Forelimb muscle (tissue), 1 donor: ENCODE measurements around the gene ANKS3. TPM values are rescaled to one million over a fixed set of nuclear protein-coding genes. Genes with fewer than 3 reads are reported as not detected.
A peak's percentile ranks its signal among the peaks of the same experiment; 100 is the strongest.

ENCODE experiments used
- DNase-seq: peaks from one replicate; pipeline ENCODE4 v3.0.0-alpha.2; 2013; ENCODE audit warnings: low read depth
- polyA plus RNA-seq: library from polyadenylated mRNA; unstranded; fragments of 120-200 nt; gene quantifications from one replicate; pipeline ENCODE4 v1.2.1, GENCODE V29; 2013; ENCODE audit not compliant: insufficient read length

Gene ANKS3
- polyA plus RNA-seq, 1 donor: 16.0 TPM

DNA sequence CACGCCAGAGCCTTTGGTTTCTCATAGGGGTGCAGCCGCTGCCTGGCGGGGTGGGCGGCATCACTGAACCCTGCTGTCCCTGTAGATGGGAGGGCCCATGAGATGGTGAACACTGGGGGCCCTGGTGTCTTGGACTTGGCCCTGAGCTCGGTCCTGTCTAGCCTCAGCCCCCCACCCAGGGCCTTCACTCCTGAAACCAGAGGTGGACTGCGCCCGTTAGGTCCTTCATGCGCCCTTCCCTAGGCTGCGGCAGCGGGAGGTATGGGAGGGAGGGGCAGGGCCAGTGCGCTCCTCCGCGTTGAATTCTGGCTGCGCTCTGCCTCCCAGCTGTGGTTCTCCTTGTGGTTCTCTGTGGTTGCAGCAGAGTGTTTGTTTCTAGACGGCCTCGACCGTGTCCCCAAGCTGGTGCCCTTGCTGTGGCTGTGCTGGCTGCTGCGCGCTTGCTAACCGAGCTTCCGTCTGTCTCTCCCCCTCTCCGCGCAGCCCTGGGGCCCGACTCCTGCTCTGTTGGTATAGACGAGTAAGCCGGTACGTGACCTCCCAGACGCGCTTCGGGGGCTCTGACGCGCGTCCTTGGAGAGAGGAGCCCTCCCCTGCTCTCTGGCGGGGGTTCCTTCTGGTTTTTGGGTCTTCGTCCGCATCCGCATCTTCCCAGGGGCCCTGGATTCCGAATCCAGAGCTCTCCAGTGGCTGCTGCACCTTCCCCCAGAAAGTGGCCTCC lies 48.1 kb downstream of the ANKS3 start:
- DNase-seq: no peak

DNA sequence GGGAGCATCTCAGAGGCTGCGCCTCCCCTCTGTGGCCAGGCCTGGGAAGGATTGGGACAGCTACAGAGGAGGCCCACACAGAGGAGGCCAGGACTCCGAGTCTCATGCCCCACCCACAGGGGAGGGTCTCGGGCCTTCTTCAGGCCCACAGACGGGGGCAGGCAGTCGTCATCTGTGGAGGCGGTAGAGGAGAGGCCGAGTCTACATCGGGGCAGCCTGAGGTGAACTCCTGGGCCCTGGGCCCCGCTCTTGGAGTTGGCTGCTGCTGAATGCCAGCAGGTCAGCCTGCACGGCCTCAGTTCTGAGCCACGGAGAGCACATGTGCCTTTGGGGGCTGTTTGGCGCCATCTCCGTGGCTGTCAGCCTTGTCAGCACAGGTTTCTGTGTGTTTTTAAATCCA lies 48.8 kb downstream of the ANKS3 start:
- no peak for DNase-seq

DNA sequence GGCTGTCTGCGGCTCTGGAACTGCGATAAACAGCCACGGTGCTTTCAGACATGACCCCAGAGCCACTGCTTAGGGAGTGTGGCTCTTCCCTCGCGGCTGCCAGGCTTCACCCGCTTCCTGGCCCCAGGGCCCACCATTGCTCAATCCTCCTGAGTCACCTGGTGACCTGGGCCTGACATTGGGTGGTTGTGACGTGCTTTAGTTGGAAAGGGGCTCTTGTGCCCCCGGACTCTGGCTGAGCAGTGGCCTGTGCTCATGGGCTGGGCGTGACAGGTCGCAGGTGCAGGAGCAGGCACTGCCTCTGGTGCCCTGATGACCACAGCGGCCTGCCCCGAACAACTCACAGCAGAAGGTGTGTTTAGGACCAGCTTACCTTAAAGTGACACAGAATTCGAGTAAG lies 49.3 kb downstream of the ANKS3 start:
- DNase-seq: no peak

DNA sequence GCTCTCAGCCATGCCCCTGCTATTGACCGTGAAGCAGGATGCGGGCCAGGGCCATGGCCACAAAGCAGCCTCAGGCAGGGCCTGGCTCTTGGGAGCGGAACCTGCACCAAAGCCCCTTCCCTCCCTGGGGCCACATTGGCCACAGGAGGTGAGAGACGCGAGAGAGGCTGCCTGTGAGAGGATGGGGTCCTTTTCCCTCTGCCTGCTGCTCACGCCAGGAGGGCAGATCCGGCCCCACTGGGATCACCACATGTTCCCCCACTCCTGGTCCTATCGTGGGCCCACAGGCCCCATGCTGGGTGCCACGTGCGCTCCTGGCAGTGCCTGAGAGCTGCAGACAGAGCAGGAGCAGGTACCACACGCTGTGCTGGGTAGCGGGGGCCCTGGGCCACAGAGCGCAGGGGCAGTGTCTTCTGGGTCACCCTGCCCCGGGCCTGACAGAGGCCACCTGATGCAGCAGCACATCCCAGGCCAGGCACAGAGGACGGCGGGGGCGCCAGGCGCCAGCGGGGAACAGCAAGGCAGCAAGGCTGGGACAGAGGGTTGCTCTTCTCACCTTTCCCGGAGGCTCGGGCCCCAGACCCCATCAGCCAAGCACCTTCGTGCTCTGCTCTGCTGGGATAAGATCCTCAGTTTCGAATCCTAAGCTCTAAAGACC lies 49.9 kb downstream of the ANKS3 start:
- no peak for DNase-seq

DNA sequence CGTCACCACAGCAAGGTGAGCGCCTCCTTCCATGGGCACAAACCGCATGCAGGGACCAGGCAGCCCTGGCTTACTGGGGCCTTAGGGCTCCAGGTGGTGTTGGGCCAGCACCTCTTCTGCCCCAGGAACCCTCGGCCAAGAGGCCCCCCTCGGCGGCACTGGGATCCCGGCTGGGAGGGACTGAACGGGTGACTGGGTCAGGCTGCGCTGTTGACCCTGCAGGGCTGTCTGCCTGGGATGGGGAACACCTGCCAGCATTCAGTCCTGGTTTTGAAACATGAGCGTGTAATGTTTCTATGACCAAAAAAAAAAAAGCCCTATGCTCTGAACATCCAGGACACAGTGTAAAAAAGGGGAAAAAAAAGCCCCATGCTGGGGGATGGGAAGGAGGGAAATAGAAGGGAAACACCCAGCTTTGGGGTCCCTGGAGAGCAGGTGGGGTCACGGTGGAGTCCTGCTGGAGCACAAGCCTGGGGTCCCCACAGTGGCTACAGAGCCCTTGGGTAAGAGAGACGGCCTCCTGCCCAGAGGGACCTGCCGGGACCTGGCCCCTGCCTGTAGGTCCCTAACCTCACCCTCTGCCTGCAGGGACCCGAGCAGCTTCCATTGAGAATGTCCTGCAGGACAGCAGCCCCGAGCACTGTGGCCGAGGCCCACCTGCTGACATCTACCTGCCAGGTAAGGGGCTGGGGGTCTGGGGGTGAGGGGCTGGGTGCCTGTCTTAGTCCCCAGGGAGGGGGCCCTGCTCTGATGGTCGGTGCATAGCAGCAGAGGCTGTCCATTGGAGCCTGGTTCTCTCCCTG lies 50.6 kb downstream of the ANKS3 start:
- DNase-seq: no peak

DNA sequence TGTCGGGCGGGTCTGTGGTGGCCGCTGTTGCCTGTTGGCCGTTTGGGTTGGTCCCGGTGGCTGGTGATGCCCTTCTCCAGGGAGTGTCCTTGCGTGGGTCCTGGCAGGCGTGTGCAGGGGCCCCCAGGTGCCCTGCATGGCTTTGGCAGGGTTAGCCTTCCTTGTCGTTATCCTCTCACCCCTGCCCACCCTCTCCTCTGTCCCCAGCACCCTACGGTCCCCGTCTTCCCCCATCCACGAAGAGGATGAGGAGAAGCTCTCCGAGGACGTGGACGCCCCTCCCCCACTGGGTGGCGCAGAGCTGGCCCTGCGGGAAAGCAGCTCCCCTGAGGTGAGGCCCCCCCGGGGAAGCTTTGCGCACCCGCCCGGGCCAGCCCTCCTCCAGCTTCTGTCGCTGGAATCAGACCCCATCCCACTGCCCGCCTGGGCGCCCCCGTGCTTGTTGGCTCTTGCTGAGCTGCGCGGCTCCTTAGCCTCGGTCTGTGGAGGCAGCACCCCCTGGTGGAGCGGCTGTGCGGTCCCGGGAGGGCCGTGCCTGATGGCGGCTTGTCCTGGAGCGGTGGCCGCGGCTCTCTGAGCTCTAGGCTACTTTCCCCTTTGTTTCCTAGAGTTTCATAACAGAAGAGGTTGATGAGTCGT lies 51.3 kb downstream of the ANKS3 start:
- DNase-seq: no peak

DNA sequence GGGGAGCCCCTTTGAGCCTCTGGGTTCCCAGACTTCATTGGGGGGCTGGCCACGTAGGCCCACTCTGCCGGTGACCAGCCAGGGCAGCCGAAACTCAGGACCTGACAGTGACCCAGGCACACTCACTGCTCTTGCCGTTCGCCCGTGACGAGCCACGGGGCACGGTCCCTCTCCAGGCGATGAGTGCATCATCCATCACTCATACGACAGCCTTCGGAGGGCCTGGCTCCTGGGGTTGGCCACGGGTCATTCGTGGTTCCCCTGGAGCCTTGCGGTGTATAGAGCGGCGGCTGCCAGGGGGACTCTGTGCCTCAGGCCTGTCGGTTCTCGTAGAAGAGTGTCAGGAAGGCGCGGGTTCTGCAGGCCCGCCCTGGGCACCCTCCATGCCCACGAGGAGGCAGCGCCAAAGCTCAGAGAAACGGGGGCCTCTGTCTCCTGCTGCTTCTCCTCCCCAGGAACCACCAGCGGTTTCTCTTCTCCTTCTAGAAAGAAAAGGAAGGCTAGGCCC lies 51.9 kb downstream of the ANKS3 start:
- no peak for DNase-seq

DNA sequence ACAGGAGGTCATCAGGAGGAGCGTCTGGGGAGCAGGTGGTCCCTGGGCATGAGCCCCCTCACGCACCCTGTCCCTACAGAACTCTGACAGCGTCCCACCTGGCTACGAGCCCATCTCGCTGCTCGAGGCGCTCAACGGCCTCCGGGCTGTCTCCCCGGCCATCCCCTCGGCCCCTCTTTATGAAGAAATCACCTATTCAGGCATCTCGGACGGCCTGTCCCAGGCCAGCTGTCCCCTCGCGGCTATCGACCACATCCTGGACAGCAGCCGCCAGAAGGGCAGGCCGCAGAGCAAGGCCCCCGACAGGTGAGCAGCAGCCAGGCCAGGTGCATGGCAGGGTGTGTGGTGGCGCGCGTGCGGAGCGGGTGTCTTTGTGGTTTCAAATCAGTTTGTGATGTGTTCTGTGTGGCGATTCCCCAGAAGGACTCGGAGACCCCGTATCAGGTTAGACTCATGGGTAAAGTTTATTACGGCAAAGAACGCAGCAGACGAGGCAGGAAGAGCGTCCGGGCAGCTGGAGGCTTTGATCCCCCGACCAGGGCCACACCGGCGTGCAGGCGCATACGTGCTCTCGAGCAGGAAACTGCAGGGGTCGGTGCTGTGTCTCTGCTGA lies 52.5 kb downstream of the ANKS3 start:
- DNase-seq: no peak

DNA sequence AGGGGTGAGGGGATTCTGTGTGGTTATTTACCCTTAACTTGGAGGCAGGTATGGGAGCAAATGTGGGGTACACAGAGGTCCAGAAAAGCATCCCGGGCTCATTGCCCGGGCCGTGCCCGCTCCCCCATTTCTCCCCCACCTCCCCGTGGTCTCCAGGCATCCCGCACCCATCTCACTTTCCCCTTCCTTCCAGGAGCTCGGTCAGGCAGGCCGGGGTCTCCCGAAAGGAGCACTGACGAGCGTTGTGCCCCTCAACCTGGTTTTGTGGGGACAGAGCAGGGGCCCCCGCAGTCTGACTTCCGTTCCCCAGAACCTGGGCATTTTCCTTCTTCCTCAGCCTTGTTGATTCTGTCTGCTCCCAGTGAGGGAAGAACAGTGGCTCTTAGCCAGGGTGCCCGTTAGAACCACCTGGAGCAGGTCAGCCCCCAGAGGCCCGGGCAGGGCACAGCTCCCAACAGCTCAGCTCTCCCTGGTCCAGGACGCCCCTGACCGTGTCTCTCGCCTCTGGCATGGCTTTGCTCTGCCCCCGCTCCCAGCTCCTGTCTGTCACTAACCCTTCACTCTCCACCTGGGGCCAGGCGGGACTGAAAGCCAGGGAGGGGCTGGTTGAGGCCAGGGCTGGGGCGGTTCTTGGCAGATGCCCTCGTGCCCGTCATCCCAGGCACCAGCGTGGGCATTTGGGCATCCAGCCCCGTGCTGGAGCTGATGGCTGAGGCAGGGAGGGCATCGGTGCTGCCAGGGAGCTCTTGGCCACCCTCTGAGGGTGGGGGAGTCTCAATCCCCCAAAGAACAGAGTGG lies 53.2 kb downstream of the ANKS3 start:
- DNase-seq: no peak

DNA sequence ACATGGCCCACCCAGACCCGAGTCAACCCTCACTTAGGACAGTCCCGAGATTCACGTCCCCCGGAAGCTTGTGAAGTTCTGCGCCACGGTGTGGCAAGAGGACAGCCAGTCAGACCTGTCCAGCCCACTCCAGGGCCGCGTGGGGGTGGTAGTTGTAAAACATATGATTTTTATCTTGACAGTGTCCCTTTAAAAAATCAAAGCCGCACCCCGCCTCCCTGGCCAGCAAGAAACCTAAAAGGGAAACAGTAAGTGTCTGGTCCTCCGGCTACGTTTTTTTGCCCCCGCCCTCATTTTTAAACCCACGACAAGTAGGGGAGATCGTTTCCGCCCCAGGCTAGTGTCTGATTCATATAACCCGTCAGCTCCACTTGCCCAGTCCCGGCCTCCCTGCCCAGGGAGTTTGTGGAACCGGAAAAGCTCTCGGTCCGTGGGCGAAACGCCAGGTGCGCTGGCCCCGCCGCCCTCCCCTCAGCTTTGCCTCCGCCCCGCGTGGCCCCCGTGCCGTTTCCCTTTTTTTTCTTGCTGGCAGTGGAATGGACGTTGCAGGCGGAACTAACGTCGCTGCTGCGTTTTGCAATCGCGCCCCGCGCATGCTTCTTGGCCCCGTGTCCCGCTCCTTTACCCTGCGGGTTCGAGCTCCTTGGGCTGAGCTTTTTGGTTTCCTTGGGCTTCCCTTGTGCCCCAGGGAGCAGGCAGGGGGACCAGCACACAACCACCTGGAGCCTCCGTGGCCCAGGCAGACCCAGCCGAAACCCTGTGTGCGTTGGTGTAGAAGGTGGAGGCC lies 54.0 kb downstream of the ANKS3 start:
- DNase-seq: peak; percentile 32

DNA sequence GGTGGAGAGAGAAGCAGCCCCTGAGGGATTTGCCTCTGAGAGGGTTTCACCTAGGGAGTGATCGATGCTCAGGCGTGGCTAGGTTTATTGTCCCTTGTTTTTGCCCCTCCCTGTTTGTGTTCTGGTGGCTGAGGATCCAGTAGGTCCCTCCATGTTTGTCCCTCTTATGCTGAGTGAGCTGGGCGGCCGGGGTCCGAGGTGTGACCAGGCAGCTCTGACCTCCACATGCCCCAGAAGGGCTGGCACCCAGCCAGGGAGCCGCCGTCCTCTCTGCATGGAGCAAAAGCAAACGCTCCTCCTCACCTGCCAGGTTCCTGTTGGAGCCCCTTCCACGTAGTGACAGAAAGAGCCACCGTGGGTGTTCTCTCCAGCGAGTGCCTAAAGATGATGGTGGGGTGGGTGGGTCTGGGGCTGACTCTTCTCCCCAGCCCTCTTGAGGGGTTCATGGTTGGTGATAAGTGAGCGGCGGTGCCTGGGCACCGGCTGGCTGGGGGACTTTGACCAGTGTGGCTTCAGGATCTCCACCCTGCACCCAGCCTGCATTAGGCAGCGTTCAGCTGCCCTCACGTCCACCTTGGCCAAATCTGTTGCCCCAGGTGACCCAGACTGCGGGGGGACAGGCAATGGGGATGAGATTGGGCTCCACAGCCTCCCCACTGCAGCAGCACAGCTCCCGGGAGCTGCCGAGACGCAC lies 54.8 kb downstream of the ANKS3 start:
- no peak for DNase-seq

DNA sequence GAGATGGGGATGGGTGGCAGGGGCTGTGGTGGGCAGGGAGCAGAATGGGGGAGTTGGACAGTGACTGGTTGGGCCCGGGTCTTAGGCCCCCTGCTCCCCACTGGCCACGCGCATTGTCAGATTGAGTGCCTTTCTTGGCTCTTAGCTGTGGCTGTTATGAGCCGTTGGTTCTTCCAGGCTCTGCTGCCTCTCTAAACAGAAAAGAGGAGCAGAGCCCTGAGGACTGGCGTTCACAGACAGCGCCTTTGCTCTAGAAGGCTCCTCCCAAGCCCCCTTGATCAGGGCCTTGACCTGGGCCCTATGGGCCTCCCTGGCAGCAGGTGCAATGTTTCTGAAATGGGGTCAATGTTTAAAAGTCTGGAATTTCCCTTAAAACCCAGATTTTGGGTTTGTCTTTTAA lies 55.5 kb downstream of the ANKS3 start:
- DNase-seq: no peak

DNA sequence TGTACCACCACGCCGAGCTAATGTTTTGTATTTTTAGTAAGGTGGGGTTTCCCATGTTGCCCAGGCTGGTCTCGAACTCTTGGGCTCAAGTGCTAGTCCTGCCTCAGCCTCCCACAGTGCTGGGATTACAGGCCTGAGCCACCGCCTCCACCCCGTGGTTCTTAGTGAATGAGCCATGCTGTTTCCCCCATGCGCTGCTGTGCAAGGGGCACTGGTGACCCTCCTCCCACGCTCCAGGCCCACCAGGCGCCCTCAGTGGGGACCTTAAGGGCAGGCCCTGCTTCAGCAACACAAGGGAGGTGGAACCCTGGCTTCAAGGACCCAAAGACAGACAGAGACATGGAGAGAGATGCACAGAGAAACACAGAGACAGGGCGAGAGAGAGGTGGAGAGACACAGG lies 56.1 kb downstream of the ANKS3 start:
- DNase-seq: no peak

DNA sequence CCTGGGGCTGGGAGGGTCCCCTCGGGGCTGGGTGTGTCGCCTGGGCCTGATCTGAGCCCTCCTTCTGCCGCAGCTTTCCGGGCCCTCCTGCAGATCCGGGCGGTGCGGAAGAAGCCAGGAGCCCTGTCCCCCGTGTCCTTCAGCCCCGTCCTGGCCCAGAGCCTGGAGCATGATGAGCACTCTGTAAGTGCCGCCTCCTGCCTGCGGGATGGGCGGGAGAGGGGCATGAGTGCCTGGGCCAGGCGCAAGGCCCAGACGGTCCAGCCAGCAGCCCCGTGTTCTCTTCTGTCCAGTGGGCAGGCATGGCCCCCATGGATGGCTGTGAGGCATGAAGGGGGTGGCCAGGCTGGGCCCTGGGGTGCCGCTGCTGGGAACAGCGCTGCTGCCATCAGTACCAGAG lies 56.7 kb downstream of the ANKS3 start:
- DNase-seq: no peak

DNA sequence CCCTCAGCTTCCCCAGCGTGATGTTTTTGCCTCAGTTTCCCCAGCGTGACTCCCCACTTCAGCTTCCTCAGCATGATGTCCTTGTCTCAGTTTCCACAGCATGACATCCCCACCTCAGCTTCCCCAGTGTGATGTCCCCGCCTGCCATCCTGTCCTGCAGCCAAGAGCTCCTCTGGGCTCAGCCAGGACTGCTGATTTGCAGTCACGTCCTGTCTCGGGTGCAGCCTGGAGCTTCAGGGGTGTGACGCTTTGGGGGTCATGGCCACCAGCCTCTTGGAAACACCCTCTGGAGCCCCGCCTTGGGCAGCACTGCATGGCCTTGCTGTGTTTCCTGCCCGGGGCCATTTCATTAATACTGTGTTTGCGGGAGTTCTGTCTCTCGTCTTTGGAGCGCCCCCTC lies 57.2 kb downstream of the ANKS3 start:
- no peak for DNase-seq

DNA sequence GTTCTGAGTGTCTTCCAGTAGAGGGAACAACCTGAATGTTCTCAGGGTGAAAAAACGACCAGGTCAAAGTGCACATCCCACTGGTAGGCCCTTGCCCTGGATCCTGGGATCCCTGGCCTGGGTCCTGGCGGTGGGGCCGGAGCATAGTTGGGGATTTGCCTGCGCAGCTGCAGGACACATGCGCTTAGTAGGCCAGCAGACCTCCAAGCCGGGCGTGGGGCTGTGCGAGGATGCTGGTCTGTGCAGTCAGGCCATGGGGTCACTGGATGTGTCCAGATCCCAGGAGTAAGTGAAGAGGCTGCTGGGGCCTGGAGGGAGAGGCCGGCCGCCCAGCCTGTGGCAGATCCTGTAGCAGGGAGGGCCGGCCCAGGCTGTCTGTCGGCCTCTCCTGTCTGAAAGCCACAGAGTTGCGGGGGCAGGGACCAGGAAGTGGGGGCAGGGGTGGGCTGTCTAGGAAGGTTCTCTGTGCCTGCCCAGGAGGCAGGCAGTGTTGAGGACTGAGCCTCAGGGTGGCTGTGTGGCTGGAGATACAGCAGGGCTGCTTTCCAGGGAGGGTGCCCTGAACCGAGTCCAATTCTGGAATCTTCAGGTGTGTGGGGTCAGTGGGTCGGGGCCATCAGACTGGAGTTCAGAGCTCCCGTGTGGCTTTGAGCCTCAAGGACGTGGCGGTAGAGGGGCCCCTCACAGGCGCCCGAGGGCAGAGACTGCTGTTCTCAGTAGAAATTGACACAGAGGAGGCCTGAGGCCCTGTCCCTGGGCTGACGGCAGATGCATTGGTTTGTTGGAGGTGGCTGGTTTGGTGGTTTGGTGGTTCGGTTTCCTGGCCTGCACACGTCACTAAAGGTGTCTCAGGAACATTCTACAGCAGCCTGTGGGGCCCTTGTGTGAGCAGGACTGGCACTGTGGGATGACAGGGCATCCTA lies 57.9 kb downstream of the ANKS3 start:
- no peak for DNase-seq

DNA sequence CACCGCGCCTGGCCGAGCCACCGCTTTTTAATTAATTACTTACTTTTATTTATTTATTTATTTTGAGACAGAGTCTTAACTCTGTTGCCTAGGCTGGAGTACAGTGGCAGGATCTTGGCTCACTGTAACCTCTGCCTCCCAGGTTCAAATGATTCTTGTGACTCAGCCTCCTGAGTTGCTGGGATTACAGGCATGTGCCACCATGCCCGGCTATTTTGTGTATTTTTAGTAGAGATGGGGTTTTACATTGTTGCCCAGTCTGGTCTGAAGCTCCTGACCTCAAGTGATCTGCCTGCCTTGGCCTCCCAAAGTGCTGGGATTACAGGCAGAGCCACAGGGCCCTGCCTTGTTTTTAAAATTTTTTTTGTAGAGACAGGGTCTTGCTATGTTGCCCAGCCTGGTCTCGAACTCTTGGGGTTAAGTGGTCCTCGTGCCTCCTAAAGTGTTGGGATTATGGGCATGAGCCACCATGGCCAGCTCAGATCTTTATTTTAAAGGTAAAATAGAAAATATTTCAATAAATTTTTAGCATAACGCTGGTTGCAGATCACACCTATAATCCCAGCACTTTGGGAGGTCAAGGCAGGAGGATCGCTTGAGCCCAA lies 59.0 kb downstream of the ANKS3 start:
- DNase-seq: no peak
